Upper lobe of left lung (tissue), 4 donors: ENCODE measurements around the gene WFDC1.

ENCODE experiments used
- EP300 ChIP-seq, 4 donors: sonication (generic); formaldehyde crosslinking; IDR thresholded peaks; one replicate each; pipeline ENCODE4 v1.5.1; 2017; ENCODE audit warnings: antibody characterized with exemption in 4 of 4, control low read depth in 2 of 4
- POLR2A ChIP-seq, 4 donors: fragments of 450-650 bp; IDR thresholded peaks; one replicate each; pipeline ENCODE4 v1.5.1; 2016 to 2017; ENCODE audit warnings: antibody characterized with exemption in 4 of 4, mild to moderate bottlenecking in 2 of 4
- TF ChIP-seq, protein P1 (sequence below), 6 experiments: fragments of 450-650 bp in 4 of 6; fragments of 200-600 bp in 2 of 6; sonication (generic) in 2 of 6; IDR thresholded peaks; one replicate each; pipeline ENCODE4 v1.5.1; 2016 to 2019; ENCODE audit warnings: antibody characterized with exemption in 6 of 6

GRCh38 chr16:84247844-84248243, 46.8 kb upstream of the WFDC1 start:
- TF ChIP-seq, protein P1, sequence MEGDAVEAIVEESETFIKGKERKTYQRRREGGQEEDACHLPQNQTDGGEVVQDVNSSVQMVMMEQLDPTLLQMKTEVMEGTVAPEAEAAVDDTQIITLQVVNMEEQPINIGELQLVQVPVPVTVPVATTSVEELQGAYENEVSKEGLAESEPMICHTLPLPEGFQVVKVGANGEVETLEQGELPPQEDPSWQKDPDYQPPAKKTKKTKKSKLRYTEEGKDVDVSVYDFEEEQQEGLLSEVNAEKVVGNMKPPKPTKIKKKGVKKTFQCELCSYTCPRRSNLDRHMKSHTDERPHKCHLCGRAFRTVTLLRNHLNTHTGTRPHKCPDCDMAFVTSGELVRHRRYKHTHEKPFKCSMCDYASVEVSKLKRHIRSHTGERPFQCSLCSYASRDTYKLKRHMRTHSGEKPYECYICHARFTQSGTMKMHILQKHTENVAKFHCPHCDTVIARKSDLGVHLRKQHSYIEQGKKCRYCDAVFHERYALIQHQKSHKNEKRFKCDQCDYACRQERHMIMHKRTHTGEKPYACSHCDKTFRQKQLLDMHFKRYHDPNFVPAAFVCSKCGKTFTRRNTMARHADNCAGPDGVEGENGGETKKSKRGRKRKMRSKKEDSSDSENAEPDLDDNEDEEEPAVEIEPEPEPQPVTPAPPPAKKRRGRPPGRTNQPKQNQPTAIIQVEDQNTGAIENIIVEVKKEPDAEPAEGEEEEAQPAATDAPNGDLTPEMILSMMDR (IDR thresholded peaks at IDR 0.05): no peak
- TF ChIP-seq POLR2A (IDR thresholded peaks at IDR 0.05) (no peak), EP300 (IDR thresholded peaks at IDR 0.05) (no peak)
